NCI-H128 (cell line): ENCODE results near the gene ACAA2.
"Not testable (repeated sequence)": the region's sequence is repeated elsewhere in the genome, so short reads cannot be mapped to it uniquely, and the experiment has no call there.

Source experiments
- DNase-seq: peaks from one replicate; lab custom pipeline; 2025; ENCODE audit not compliant: unreplicated experiment; lab: John Stamatoyannopoulos, UW

ACAA2 gene

DNA sequence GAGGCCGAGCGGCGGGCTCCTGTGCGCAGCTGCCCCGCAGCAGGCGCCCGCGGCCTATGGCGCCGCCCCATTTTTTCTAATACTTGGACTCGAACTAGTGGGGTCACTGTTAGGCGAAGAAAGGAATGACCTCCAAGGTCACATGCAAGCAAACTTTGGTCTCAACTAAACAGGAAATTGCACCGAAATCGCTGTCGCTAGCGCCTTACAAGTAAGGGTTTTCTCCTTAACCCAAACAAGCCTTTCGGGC is 339 bp downstream of the ACAA2 start:
- no peak for DNase-seq

DNA sequence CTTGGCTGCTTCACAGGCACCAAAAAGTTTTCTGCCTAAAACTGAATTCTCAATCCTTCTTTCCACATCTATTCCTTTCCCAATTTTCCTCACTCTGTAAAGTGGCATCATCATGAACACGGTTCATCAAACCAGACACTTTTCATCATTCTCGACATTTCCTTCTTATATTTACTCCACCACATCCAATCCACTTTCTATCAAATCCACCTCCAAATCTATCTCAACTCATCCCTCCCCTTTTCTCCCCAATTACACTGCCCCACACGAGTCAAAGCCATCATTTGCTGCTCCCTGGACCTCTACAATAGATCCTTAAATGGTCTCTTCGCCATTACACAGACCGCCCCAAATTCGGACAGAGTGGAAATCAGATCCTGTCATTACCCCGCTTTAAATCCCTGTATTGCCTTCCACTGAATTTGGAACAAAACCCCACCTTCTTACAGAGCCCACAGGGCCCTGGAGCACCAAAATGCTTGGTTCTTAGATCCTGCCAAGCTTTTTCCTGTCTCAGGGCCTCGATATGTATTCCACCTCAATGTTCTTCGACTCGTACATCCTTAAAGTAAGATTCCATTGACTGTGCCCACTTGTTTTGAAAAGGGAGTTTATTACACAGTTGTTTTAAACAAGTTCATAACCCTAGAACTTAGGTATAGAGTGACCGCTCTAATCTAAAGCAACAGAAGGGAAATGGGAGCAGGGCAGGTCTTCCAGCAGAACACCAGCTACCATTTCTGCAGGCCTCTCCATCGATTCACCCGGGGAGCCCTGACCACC is 856 bp downstream of the ACAA2 start:
- DNase-seq, result no peak

DNA sequence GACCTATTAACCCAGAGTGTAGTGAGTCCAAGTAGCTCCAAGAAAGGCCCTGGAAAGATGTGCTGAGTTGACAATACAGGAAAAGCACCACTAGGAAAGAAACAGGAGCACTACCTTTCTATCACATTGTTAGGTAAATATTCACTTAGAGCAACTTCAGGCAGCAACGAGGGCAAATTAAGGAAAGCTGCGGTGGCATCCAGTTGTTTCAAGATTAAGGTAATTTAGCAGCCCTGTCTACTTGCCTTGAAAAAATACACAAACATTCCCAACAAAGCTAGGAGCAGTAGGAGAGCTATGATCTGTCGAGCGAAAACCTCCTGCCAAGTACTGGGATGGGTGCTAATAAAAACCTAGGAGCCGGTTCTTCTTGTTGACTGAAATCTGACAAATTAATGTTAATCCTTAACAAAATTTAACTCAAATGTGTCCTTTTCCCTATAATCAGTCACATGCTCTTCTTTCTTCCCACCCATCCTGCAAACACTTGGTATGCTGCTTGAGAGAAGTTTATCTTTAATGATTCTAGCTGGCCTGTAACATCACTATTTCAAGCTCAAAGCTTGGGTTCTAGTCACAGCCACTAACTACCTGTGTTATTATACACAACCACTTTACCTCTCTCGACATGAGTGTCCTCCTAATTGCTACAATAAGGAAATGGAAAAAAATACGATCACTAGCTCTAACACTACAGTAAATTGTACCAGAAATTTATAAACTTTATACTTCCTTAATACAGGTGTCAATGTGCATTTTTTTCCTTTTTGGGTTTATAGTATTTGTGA is 2.0 kb downstream of the ACAA2 start:
- no peak for DNase-seq

DNA sequence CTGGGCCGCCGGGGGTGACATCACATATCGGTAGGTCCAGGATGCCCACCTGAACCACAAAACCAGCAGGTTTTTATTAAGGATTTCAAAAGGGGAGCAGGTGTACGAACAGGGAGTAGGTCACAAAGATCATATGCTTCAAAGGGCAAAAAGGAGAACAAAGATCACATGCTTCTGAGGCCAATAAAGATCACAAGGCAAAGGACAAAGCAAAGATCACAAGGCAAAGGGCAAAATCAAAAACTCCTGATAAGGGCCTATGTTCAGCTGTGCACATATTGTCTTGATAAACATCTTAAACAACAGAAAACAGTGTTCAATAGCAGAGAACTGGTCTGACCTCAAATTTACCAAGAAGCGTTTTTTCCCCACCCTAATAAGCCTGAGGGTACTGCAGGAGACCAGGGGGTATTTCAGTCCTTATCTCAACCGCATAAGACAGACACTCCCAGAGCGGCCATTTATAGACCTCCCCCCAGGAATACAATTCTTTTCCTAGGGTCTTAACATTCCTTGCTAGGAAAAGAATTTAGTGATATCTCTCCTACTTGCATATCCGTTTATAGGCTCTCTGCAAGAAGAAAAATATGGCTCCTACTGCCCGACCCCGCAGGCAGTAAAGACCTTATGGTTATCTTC is 4.7 kb downstream of the ACAA2 start:
- not testable (repeated sequence) for DNase-seq

DNA sequence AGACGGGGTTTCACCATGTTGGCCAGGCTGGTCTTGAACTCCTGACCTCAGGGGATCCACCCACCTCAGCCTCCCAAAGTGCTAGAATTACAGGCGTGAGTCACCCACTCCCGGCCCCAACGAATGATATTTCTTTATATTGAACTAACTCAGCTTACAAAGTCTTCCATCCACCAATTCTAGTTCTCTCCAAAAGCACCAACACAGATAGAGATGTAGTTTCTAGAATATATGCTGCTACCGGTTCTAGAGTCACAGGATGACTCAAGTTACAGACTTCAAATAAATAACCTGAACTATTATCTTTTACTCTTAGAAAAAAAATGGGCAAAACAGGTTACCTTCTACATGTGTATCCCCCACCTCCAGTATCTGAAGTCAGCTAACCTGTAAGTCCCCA is 9.2 kb downstream of the ACAA2 start:
- no peak for DNase-seq

DNA sequence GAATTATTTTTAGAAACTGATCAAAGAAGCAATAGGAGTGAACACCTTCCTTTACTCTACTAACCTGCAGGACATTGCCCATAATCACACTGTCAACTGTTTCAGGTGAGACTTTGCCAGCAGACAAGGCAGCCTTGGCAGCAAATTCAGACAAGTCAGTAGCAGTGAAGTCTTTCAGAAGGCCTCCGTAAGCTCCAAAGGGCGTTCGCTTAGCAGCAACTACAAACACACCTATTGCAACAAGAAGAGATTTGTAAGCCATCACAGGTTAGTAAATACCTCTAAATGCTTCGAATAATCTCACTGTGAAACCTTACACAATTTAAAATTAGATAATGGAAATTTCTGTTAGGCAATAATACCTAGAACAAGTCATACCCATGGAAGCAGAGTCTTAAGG is 10.7 kb downstream of the ACAA2 start:
- DNase-seq, result no peak

DNA sequence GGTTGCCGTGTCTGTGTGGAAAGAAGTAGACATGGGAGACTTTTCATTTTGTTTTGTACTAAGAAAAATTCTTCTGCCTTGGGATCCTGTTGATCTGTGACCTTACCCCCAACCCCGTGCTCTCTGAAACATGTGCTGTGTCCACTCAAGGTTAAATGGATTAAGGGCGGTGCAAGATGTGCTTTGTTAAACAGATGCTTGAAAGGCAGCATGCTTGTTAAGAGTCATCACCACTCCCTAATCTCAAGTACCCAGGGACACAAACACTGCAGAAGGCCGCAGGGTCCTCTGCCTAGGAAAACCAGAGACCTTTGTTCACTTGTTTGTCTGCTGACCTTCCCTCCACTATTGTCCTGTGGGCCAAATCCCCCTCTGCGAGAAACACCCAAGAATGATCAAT is 12.8 kb downstream of the ACAA2 start:
- DNase-seq, result not testable (repeated sequence)

DNA sequence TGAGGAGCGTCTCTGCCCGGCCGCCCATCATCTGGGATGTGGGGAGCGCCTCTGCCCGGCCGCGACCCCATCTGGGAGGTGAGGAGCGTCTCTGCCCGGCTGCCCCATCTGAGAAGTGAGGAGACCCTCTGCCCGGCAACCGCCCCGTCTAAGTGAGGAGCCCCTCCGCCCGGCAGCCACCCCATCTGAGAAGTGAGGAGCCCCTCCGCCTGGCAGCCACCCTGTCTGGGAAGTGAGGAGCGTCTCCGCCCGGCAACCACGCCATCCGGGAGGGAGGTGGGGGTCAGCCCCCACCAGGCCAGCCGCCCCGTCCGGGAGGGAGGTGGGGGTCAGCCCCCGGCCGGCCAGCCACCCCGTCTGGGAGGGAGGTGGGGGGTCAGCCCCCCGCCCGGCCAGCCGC is 13.5 kb downstream of the ACAA2 start:
- DNase-seq, result not testable (repeated sequence)

DNA sequence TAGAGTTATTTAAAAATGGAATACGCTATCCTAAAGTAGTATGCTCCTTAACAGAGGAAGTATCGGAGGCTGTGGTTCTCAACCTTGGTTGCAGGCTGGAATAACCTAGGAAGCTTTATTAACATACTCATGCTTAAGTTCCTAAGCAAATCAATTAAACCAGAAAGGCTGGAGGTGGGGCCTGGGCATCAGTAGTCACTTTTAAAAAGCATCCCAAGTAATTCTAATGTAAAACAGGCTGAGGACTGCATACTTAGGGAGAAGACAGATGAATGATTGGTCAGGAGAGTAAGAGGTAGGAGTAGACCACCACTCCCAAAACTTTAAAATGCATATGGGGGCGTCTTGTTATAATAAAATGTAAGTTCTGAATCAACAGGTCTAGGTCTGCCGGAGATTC is 15.3 kb downstream of the ACAA2 start:
- DNase-seq, result no peak

DNA sequence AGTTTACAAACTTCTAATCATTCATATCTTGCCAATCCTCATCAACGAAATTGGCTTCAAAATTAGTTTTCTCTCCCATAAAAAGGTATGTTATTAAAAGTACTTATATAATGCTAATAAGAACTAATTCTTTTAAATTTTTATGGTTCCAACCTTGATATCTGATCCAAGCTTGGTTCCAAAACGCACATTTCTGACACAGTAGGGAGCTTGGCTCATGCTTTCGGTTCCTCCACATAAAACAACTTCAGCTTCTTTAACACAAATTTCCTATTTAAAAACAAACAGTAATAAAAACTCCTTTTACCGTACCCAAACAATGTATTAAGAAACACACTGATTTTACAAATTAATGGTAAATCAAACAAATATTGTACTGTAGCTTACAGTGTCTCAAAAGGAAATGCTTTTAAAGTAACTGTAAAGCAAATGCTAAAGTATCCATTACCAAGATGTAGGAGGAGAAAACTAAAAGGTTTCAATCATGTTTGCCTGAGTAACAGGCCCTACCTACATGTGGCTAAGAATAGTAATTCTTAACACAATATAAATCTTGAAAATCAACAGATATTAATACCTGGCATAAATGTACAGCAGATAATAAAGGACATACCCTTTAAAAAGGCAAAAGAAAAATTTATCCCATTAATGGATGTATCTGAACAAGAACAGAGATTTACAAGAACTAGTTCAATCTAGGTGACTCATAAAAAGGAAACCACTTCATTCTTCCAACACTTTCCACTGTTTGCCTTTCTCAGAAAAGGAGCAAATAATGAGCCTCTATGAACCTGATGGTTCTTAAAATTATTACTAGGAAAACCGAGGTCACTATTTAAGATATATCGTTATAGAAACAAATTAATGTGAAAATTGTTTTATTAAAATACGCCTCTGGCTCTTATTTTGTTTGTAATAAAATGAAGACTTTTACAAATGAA is 17.5 kb downstream of the ACAA2 start:
- DNase-seq, result no peak

DNA sequence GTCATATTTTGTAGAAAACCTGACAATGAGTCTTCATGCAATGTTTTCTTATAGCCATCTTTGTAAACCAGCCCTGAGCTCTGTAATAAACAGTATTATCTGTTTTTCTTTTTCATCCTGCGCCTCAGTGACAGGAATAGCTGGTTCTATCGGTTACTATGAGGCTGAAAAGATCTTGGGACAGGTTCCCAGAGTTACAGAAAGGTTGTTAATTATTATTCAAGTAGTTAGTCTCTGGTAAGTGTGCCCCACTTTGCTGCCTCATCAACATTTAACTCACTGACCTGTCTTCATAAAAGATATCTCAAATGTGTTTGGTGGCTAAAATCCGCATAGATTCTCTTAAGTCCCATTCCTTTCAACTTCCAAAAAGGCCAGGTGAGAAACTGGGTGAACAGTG is 18.6 kb downstream of the ACAA2 start:
- DNase-seq, result no peak

DNA sequence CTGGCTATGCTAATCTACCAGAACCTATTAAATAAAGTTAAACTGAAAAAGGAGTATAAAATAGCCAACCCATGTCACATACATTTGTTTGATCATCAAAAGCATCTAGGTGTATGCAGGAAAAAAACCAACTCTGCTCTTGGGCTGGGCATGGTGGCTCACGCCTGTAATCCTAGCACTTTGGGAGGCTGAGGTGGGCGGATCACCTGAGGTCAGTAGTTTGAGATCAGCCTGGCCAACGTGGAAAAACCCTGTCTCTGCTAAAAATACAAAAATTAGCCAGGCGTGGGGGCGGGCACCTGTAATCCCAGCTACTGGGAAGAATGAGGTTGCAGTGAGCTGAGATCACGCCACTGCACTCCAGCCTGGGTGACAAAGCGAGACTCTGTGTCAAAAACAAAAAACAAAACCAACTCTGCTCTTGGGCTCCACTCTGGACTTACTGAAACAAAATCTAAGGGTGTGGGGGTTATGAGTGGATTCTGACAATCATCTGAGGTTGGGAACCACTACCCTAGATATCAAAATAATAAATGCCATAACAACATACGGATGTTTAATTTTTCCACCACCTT is 23.7 kb downstream of the ACAA2 start:
- not testable (repeated sequence) for DNase-seq

DNA sequence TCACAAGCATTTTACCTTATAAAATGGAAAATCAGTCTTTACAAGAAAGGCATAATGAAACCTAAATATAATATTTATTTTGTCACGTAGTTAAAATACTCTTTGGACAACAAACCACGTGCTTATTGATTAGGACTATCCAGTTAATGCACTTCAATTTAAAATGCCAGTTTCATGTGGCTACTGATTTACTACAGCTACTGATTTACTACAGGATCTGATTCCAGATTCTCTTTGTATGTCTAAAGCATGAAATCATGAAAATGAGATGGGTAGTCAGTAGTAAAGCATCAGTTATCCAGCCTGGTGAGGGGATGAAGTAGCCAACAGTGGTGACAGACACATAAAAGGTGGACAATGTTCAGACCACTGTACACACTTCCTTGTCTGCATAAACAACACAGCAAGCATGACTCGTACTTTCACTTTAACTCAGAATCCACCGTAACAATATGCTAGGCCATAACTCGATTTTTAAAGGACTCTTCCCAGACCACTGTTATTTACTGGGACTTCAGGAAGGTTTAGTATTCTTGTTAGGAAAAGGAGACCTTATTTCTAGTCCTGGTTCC is 24.9 kb downstream of the ACAA2 start:
- DNase-seq, result no peak

DNA sequence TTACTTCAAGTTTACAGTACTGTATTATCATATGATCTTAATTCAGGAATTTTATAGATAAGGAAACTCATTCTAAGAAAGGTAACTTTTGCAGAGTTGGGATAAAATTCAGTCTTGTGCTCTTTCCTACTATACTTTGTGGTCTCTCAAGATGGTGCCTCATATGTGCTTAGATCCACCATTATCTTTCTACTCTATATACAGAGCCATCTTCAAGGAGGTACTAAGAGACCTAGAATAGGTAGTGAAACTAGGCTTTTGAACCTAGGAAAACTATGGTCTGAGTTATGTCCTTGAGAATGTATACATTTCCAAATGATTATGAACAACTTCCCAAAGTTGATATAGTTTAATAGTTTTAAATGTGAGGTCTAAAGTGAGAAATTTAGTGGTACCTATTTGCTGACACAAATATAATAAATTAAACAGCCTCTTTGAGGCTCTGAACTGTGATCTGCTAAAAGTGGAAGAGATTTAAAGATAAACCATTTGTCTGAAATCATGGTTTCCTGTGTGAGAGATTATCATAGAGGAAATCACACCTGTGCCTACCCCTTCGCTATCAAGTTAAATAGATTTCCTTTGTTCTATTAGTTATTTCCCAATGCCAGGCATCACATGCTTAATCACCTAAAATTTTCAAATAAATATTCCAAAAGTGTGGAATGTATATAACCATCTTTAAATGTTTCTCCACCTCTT is 27.2 kb downstream of the ACAA2 start:
- DNase-seq, result no peak

DNA sequence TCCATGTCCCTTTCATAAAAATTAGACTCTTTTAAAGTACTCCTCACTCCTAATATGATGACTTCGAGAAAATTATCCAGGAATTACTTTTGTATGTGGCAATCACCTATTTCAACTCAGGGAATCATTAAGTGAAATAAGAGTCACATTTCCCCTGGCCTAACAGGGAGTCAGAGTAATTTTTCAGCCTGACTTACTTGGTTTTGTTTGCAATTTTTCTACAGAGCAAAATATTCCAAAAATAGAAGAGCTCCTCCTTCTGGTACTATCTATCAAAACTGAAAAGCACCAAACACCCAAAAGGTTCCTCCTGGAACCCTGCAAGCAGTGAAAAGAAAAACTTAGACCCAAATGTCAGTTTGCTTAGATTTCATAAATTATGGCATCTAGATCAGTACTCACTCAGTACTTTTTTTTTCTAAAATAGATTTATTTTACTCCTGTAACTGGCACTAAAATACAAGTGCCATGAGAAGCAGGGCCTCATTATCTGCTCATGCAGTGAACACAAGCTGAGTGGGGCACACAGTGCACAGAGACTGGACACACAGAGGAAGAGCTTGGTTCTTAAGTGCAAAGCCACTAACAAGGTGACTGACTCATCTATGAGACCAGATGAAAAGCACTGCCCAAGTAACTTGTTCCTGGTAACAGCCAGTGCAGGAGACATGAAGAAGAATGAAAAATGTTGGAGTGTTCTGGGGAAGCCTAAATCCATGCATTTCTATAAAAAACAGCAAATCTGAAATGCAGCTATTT is 28.7 kb downstream of the ACAA2 start:
- DNase-seq, result no peak

DNA sequence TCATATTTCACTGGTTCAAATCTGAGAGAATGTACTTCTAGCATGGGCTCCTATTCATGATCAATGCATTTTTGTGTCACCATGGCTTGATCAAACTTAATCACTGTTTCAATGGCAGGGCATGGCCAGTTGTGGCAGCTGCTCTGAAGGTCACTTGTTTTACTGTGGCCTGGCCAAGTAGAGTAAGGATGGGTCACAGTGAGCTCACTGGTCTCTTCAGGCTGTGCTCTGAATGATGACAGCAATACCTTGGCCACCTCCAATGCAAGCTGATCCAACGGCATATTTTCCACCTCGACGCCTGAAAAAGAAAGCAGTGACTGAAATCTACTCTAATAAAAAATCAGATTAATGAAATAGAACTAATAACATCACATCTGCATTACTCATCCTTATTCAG is 29.7 kb downstream of the ACAA2 start:
- DNase-seq, result not testable (repeated sequence)

DNA sequence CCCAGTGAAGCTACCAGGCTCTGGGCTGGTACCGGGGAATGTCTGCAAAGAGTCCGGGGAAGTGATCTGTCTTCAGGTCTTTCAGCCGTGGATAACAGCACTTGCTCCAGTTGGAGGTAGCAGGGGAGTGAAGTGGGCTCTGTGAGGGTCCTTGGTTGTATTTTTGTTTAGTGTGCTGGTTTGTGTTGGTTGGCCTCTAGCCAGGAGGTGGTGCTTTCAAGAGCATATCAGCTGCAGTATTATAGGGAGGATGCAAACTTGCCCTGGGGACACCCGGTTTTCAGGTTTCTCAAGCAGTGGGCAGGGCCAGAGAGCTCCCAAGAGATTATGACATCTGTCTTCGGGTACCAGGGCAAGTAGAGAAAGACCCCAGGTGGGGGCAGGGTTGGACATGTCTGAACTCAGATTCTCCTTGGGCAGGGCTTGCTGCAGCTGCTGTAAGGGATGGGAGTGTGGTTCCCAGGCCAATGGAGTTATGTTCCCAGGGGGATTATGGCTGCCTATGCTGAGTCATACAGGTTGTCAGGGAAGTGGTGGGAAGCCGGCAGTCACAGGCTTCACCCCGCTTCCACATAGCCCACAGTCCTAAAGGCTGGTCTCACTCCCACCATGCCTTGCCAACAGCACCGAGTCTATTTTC is 34.4 kb downstream of the ACAA2 start:
- no peak for DNase-seq

DNA sequence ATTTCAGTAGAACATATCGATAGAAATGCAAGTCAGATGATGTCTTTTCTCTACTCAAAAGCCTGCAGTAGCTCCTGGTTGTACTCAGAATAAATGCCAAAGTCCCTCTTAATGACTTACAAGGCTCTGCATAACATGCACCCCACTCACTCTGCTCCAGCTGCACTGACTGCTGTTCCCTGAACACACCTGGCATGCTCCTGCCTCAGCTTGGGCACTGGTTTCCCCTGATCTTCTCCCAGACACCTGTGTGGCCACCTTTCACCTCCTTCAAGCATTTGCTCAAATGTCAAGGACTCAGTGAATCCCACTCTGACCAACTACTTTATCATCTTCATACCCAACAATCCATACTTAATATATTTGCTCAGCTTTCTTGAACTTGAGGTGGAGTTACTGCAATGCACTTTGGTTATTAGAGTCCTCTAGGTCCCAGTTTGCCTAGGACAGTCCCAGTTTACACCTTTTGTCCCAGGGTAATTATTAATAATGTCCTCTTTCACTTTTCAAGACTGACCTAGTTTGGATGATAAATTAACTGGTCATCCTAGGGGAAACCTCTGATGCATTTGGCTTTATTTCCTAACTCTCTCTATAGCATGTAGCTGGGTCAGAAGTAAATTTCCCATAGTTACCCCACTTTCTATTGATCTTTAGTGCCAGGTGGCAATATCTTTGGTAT is 44.1 kb downstream of the ACAA2 start:
- no peak for DNase-seq
